Pancreas (tissue), 10 donors: Measurements from ENCODE around the gene ARGLU1. TPM values are rescaled to one million over a fixed set of nuclear protein-coding genes. Genes with fewer than 3 reads are reported as not detected.

ENCODE experiments used
- ATAC-seq, 4 donors: fragments of 200-7000 bp; cut with Tn5 transposase; one replicate each; pipeline versions ENCODE4 v1.8.0 to v1.9.1; 2020; ENCODE audit warnings: mild to moderate bottlenecking in 4 of 4, moderate library complexity in 4 of 4
- DNase-seq, 6 donors: peaks; one replicate each; pipeline ENCODE4 v3.0.0-alpha.2; 2020
- FAIRE-seq: peaks from 2 replicates; lab custom pipeline; 2012; peaks lifted over from hg19 to GRCh38; lab: Jason Lieb, UNC
- H3K27ac ChIP-seq, 4 donors: fragments of 200-600 bp; sonication (generic); 1 replicate in 3 of 4; 2 replicates in 1 of 4; pipeline versions ENCODE4 v1.5.0 to v1.8.0; 2020
- H3K27me3 ChIP-seq, 4 donors: fragments of 200-600 bp; one replicate each; pipeline ENCODE4 v1.8.0; 2021
- H3K36me3 ChIP-seq, 3 donors: fragments of 200-600 bp; sonication (generic) in 1 of 3; one replicate each; pipeline versions ENCODE4 v1.5.0 to v1.8.0; 2020 to 2021
- H3K4me1 ChIP-seq, 3 donors: fragments of 200-600 bp; one replicate each; pipeline ENCODE4 v1.8.0; 2021
- H3K4me3 ChIP-seq, 4 donors: fragments of 200-600 bp; sonication (generic) in 2 of 4; one replicate each; pipeline versions ENCODE4 v1.5.0 to v1.8.0; 2020 to 2021
- H3K9me3 ChIP-seq, 4 donors: fragments of 200-600 bp; one replicate each; pipeline ENCODE4 v1.8.0; 2021
- CTCF ChIP-seq, 4 donors: fragments of 200-600 bp; sonication (generic) in 3 of 4; IDR thresholded peaks; one replicate each; pipeline versions ENCODE4 v1.5.0 to v1.8.0; 2021; ENCODE audit warnings: antibody characterized with exemption in 4 of 4
- WGBS, 2 donors: extraction: QIAGEN DNeasy Blood & Tissue Kit; methylation state at CpG; one replicate each; pipeline ENCODE4 v1.1.7; 2013; 5-methylcytosine and 5-hydroxymethylcytosine counted together
- intact Hi-C, 3 donors: fragments of 100-400 bp; cut with DNase I; formaldehyde crosslinking; loops; one replicate each; pipeline versions ENCODE4 v1.11.1 to v1.14.2; 2022
- polyA plus RNA-seq, 2 donors: library from polyadenylated mRNA; stranded (reverse); fragments of 200-250 nt; gene quantifications; one replicate each; pipeline ENCODE4 v1.2.3, GENCODE V29; 2013
- total RNA-seq, 6 donors: library from RNA; stranded (reverse); fragmentation: NEBNext Ultra II Directional in 4 of 6; extraction: Animal tissue kit (Norgen Biotek cat#: 25700) in 4 of 6; gene quantifications; one replicate each; pipeline versions ENCODE4 v1.2.1 to v1.2.4, GENCODE V29; 2021 to 2023
- donor health status: healthy with polysubstance abuse.
- donor health status: DM: no; HTN: no; CAD: no; lungs with moderate emphysema.
- donor health status: DM: no; HTN: no; CAD: no.
- donor health status: control.
- donor health status: control.
- donor health status: Bipolar disorder and iron deficiency.
- donor health status: DM: yes; HTN: yes; CAD: no.
- donor health status: DM: no; HTN: no; CAD: no.
- donor health status: DM: no; HTN: no; CAD: no.
- donor health status: DM: yes; HTN: yes; CAD: no.

Gene ARGLU1
- total and polyA plus RNA-seq, 8 donors = 15.9 to 96.1 (median 27.7) TPM

DNA sequence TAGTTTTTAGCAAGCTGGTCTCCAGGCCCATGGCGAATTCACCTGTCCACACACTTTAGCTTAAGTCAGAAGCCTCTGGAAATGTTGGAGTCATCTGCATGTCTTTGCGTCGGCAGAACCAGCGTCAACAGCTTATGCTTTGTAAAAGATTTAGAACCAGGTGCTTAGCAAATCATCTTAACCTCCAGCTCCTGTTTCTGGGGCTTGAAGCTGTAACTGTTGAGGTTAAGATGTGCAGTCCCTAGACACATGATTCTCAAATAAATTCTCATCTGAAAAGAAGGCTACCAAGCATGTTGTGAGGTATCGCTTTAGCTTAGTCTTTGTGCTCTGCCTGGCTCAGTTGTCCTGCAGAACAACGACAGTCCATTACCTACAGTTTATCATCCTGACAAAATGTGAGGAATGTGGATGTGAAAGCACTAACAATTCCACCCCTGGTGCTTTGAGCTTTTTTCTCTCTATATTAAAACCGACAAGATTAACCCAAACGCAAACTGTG lies 36.9 kb downstream of the ARGLU1 start:
- Histone ChIP-seq H3K4me1 (peaks cover 0 to 3% (median 0%) of the 10 kb centered on the region in 3 donors), H3K27me3 (no peaks in the 10 kb centered on the region), H3K4me3 (no peak overlapping the region), H3K36me3 (no peaks in the 10 kb centered on the region), H3K27ac (no peak overlapping the region), H3K9me3 (no peaks in the 10 kb centered on the region)
- FAIRE-seq (no peak), ATAC-seq (no peak), DNase-seq (no peak)
- 68 to 75% methylated on average over 8 of the region's 8 CpGs for WGBS, 2 donors
- no peak for TF ChIP-seq CTCF (IDR thresholded peaks at IDR 0.05)
- intact Hi-C loops = no loop called here

DNA sequence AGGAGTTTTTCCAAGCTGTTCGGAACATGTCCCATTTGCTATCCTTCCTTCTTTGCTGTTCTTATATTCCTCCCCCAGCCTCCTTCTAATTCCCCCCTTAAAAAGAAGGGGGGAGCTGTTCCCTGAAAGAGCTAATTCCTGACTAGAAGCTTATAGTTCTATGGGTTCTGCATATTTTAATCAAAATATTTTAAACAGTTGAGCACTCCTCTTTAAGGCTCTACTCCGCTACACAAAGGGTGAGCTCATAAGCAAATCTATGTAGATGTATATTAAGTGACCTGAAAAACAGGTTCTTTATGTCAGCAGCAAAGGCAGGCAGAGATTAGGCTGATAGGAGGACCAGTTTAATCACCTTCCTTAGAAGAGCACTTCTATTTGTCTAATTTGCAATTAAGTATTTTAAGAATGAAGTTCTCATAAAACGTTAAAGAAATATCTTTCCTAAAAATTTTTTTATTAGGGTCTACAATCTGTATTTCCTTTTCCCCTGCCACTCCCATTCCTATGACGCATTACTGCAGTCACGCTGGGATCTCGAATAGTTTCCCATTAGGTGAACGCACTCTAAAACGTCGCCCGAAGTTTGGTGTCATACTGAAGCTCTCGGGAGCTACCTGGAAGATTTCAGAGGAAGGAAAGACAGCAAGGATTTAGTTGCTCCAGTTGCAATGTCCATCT lies 37.6 kb downstream of the ARGLU1 start:
- no peak for TF ChIP-seq CTCF (IDR thresholded peaks at IDR 0.05)

DNA sequence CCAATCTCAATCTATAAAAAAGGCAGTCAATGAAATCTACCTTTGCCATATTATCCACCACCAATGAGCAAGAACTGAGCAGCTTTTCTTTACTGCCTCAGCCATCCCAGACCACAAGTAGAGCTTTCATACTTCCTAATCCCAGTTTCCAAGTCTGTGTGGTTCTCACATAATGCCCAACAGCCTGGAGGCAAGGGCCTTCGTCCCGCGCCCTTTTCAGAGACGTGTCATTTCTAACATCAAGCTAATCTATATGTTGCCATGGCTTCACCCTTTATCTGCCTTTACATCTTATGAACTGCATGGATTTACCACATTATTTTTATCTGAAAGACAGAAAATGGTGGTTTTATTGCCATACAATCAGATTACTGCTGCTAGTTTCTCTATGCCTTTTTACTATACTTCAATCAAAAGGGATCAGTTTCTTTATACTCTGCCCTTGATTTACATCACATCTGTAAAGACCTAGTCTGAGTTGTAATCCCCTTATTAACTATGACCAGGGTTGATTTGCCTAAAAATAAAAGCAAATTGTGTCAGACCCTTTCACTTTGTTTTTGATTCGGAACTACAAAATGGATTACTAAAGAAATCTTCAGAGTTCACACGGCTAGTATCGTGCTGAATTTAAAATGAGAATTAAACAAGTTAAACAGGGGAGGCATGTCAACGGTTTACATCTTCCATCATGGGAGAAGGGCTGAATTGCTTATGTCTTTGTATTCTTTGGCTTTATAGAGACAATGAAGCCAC lies 38.3 kb downstream of the ARGLU1 start:
- H3K27ac ChIP-seq = no peak overlapping the region
- FAIRE-seq (no peak), ATAC-seq (no peak), DNase-seq (no peak)
- no peaks in the 10 kb centered on the region for H3K9me3 ChIP-seq
- 82 to 88% methylated on average over 8 of the region's 8 CpGs for WGBS, 2 donors
- no peak for TF ChIP-seq CTCF (IDR thresholded peaks at IDR 0.05)
- H3K4me1 ChIP-seq = peaks cover 0 to 3% (median 0%) of the 10 kb centered on the region in 3 donors
- no peaks in the 10 kb centered on the region for H3K27me3 ChIP-seq
- no peaks in the 10 kb centered on the region for H3K36me3 ChIP-seq
- no peak overlapping the region for H3K4me3 ChIP-seq
- intact Hi-C loops = loop anchor here in 1 of 3 donors (10.0 kb wide), 1 partner anchor 1115 kb away; no protein-coding TSS in a partner anchor

More for the DNA sequence above, 37.6 kb downstream of the ARGLU1 start:
- Histone ChIP-seq H3K4me1 (peaks cover 0 to 3% (median 0%) of the 10 kb centered on the region in 3 donors), H3K4me3 (no peak overlapping the region), H3K36me3 (no peaks in the 10 kb centered on the region), H3K27me3 (no peaks in the 10 kb centered on the region), H3K27ac (no peak overlapping the region), H3K9me3 (no peaks in the 10 kb centered on the region)
- DNase-seq (no peak), ATAC-seq (no peak), FAIRE-seq (no peak)
- WGBS, 2 donors = 76 to 82% methylated on average over 11 of the region's 11 CpGs
- intact Hi-C loops = no loop called here

DNA sequence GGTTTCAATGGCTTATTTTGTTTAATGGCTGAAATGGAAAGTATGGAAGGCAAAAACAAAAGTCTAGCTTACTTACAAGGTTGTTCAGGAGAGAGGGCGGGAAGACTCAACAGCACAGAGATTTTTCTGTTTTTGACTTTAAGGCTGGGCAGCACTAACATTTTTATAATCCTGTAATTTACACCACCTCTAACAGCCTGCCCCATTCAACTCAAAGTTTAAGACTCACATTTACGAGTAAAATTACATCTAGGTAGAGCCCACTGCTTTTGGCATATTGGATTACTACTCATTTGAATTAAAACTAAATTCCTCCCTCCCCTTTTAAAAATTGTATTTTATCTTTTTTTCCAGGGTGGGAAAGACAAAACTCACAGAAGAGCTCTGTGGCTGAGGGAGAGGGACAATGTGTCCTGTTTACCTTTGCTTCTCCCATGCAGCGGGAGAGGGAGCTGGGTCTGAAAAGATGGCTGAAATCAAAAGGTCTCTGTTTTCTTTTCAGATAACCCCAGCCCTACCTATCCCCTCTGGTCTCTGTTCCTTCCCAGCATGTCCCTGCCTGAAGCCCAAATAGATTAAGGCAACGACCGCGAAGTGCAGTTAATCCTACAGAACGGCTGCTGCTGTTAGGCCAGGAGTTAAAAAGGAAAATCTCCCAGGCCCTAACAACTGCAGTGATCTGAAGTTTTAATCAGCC lies 39.1 kb downstream of the ARGLU1 start:
- no peaks in the 10 kb centered on the region for H3K36me3 ChIP-seq
- no peaks in the 10 kb centered on the region for H3K27me3 ChIP-seq
- H3K4me1 ChIP-seq = no peaks in the 10 kb centered on the region
- 89 to 96% methylated on average over 7 of the region's 7 CpGs for WGBS, 2 donors
- intact Hi-C loops = loop anchor here in 1 of 3 donors (10.0 kb wide), 1 partner anchor 1114 kb away; no protein-coding TSS in a partner anchor
- FAIRE-seq (no peak), DNase-seq (no peak), ATAC-seq (no peak)
- no peaks in the 10 kb centered on the region for H3K9me3 ChIP-seq
- no peak overlapping the region for H3K4me3 ChIP-seq
- no peak for TF ChIP-seq CTCF (IDR thresholded peaks at IDR 0.05)
- no peak overlapping the region for H3K27ac ChIP-seq
